ENCODE data around the gene PRC1.

GRCh38 chr15:90955624-90956273 lies 38.6 kb downstream of the PRC1 start:
- TF ChIP-seq CTCF (IDR thresholded peaks at IDR 0.05) (no peak), EP300 (IDR thresholded peaks at IDR 0.05) (no peak), POLR2A (IDR thresholded peaks at IDR 0.05) (no peak)
